ENCODE results near the gene CYB5RL. TPM values are rescaled to one million over a fixed set of nuclear protein-coding genes. Genes with fewer than 3 reads are reported as not detected.

Gene CYB5RL
- total RNA-seq, 1 experiment from 2014 or later: 12.9 TPM

GRCh38 chr1:54245501-54245900 is 45.7 kb upstream of the CYB5RL start:
- H3K36me3 Mint-ChIP-seq (ENCODE audit: insufficient read depth, unreplicated experiment): no peaks in the 10 kb centered on the region
- no TSS peak for BruUV-seq (replicated peaks)
- no peak for DNase-seq
- intact Hi-C loops (cut with micrococcal nuclease; ENCODE audit: unreplicated experiment): no loop called here
- no peak overlapping the region for H3K27ac Mint-ChIP-seq (ENCODE audit: unreplicated experiment)
- peaks cover 9% of the 10 kb centered on the region for H3K4me1 Mint-ChIP-seq (ENCODE audit: low read depth, unreplicated experiment)
- H3K9me3 Mint-ChIP-seq (ENCODE audit: low read depth, unreplicated experiment): no peaks in the 10 kb centered on the region
- CTCF ChIA-PET: no interaction called here
- H3K27me3 Mint-ChIP-seq (ENCODE audit: unreplicated experiment): no peaks in the 10 kb centered on the region
- no peak overlapping the region for H3K4me3 Mint-ChIP-seq (ENCODE audit: low read depth, unreplicated experiment)
- no peak for TF ChIP-seq CTCF (IDR thresholded peaks at IDR 0.05; ENCODE audit: unreplicated experiment)

- H3K27ac Mint-ChIP-seq (ENCODE audit: unreplicated experiment): no peak overlapping the region
- no TSS peak for BruUV-seq (replicated peaks)
- intact Hi-C loops (cut with micrococcal nuclease; ENCODE audit: unreplicated experiment): no loop called here
Observed at GRCh38 chr1:54244655-54245054, 44.8 kb upstream of the CYB5RL start.

GRCh38 chr1:54243022-54243421 is 43.2 kb upstream of the CYB5RL start:
- BruUV-seq (replicated peaks): no TSS peak
- Mint-ChIP-seq H3K4me3 (ENCODE audit: low read depth, unreplicated experiment) (no peak overlapping the region), H3K4me1 (ENCODE audit: low read depth, unreplicated experiment) (no peaks in the 10 kb centered on the region), H3K36me3 (ENCODE audit: insufficient read depth, unreplicated experiment) (no peaks in the 10 kb centered on the region), H3K27me3 (ENCODE audit: unreplicated experiment) (no peaks in the 10 kb centered on the region), H3K27ac (ENCODE audit: unreplicated experiment) (no peak overlapping the region), H3K9me3 (ENCODE audit: low read depth, unreplicated experiment) (no peaks in the 10 kb centered on the region)
- intact Hi-C loops (cut with micrococcal nuclease; ENCODE audit: unreplicated experiment): no loop called here
- no peak for DNase-seq
- TF ChIP-seq CTCF (IDR thresholded peaks at IDR 0.05; ENCODE audit: unreplicated experiment): no peak
- CTCF ChIA-PET: no interaction called here

More at GRCh38 chr1:54244655-54245054, 44.8 kb upstream of the CYB5RL start:
- H3K4me3 Mint-ChIP-seq (ENCODE audit: low read depth, unreplicated experiment): no peak overlapping the region
- CTCF ChIA-PET: no interaction called here
- no peaks in the 10 kb centered on the region for H3K36me3 Mint-ChIP-seq (ENCODE audit: insufficient read depth, unreplicated experiment)
- TF ChIP-seq CTCF (IDR thresholded peaks at IDR 0.05; ENCODE audit: unreplicated experiment): no peak
- H3K9me3 Mint-ChIP-seq (ENCODE audit: low read depth, unreplicated experiment): no peaks in the 10 kb centered on the region
- no peak for DNase-seq
- H3K4me1 Mint-ChIP-seq (ENCODE audit: low read depth, unreplicated experiment): peaks cover 1% of the 10 kb centered on the region
- no peaks in the 10 kb centered on the region for H3K27me3 Mint-ChIP-seq (ENCODE audit: unreplicated experiment)

- no peak overlapping the region for H3K27ac Mint-ChIP-seq (ENCODE audit: unreplicated experiment)
- H3K9me3 Mint-ChIP-seq (ENCODE audit: low read depth, unreplicated experiment): no peaks in the 10 kb centered on the region
- no TSS peak for BruUV-seq (replicated peaks)
- no peaks in the 10 kb centered on the region for H3K36me3 Mint-ChIP-seq (ENCODE audit: insufficient read depth, unreplicated experiment)
- no peaks in the 10 kb centered on the region for H3K27me3 Mint-ChIP-seq (ENCODE audit: unreplicated experiment)
- CTCF ChIA-PET: no interaction called here
- H3K4me3 Mint-ChIP-seq (ENCODE audit: low read depth, unreplicated experiment): no peak overlapping the region
- DNase-seq: no peak
- no peak for TF ChIP-seq CTCF (IDR thresholded peaks at IDR 0.05; ENCODE audit: unreplicated experiment)
- intact Hi-C loops (cut with micrococcal nuclease; ENCODE audit: unreplicated experiment): no loop called here
- no peaks in the 10 kb centered on the region for H3K4me1 Mint-ChIP-seq (ENCODE audit: low read depth, unreplicated experiment)
Observed at GRCh38 chr1:54241364-54241763, 41.5 kb upstream of the CYB5RL start.
